K562 (cell line): ENCODE data around the gene ACHE. TPM values are rescaled to one million over a fixed set of nuclear protein-coding genes. Genes with fewer than 3 reads are reported as not detected.

Experiments
- CHD1 ChIP-seq: fragments of 200-600 bp; sonication (generic); IDR thresholded peaks from one replicate; pipeline ENCODE4 v1.6.1; 2012; ENCODE audit warnings: mild to moderate bottlenecking, moderate library complexity, low read length, inconsistent platforms
- CREB5 ChIP-seq: fragments of 250-450 bp; sonication (Bioruptor Pico); IDR thresholded peaks from 2 replicates; pipeline ENCODE4 v1.5.0; 2020; ENCODE audit warnings: mild to moderate bottlenecking
- GTF2A2 ChIP-seq: IDR thresholded peaks from 2 replicates; pipeline ENCODE4 v1.6.1; 2016; ENCODE audit warnings: mild to moderate bottlenecking, missing genetic modification characterization, missing compliant biosample characterization
- HSF4 ChIP-seq: fragments of 250-450 bp; sonication (Bioruptor Pico); IDR thresholded peaks from 2 replicates; pipeline ENCODE4 v2.1.2; 2022; ENCODE audit warnings: mild to moderate bottlenecking, moderate library complexity, borderline replicate concordance
- LARP7 ChIP-seq: fragments of 450-650 bp; IDR thresholded peaks from 2 replicates; pipeline ENCODE4 v1.6.1; 2016
- LCOR ChIP-seq: sonication (generic); formaldehyde crosslinking; IDR thresholded peaks from 2 replicates; pipeline ENCODE4 v1.8.0; 2022; ENCODE audit warnings: mild to moderate bottlenecking, missing genetic modification reagents
- MYC ChIP-seq, 2 experiments: fragments of 250-450 bp in 1 of 2; sonication (Bioruptor Pico) in 1 of 2; IDR thresholded peaks; 2 replicates each; pipeline versions ENCODE4 v1.5.1 to v1.6.1; 2012 to 2021; ENCODE audit warnings: low read depth in 2 of 2, borderline replicate concordance in 1 of 2, improper control_type of control experiment in 1 of 2, low read length in 1 of 2, mild to moderate bottlenecking in 1 of 2, moderate library complexity in 1 of 2
- NKRF ChIP-seq: fragments of 450-650 bp; IDR thresholded peaks from 2 replicates; pipeline ENCODE4 v1.6.1; 2016; ENCODE audit warnings: borderline replicate concordance
- PYGO2 ChIP-seq: fragments of 450-650 bp; IDR thresholded peaks from 2 replicates; pipeline ENCODE4 v1.6.1; 2016; ENCODE audit warnings: mild to moderate bottlenecking, missing genetic modification characterization, moderate library complexity, missing compliant biosample characterization
- RB1 ChIP-seq: fragments of 450-650 bp; IDR thresholded peaks from 2 replicates; pipeline ENCODE4 v1.6.1; 2017; ENCODE audit warnings: low read depth, mild to moderate bottlenecking
- RBM34 ChIP-seq: fragments of 200-400 bp; formaldehyde crosslinking; IDR thresholded peaks from 2 replicates; pipeline ENCODE4 v1.6.1; 2018; ENCODE audit warnings: low read length, borderline replicate concordance; ENCODE audit not compliant: insufficient read depth
- RFX1 ChIP-seq: fragments of 450-650 bp; IDR thresholded peaks from 2 replicates; pipeline ENCODE4 v1.6.1; 2016; ENCODE audit warnings: mild to moderate bottlenecking, moderate library complexity
- SP2 ChIP-seq: IDR thresholded peaks from 2 replicates; pipeline ENCODE4 v1.6.1; 2011; ENCODE audit warnings: mild to moderate bottlenecking, low read depth, low read length, moderate library complexity; ENCODE audit not compliant: poor library complexity, severe bottlenecking; ENCODE audit errors: extremely low read depth
- SRSF9 ChIP-seq: fragments of 200-400 bp; formaldehyde crosslinking; IDR thresholded peaks from 2 replicates; pipeline ENCODE4 v1.6.1; 2017; ENCODE audit warnings: low read depth, low read length, borderline replicate concordance
- TRIM24 ChIP-seq, 2 experiments: fragments of 450-650 bp; IDR thresholded peaks; 2 replicates each; pipeline ENCODE4 v1.6.1; 2016
- ZBTB1 ChIP-seq: sonication (generic); formaldehyde crosslinking; IDR thresholded peaks from 2 replicates; pipeline ENCODE4 v1.8.1; 2023; ENCODE audit warnings: missing genetic modification reagents, low read depth, mild to moderate bottlenecking, borderline replicate concordance
- ZNF253 ChIP-seq: fragments of 250-450 bp; sonication (Bioruptor Pico); conservative IDR thresholded peaks from 2 replicates; pipeline ENCODE4 v1.6.1; 2021; ENCODE audit warnings: mild to moderate bottlenecking
- ZNF512 ChIP-seq: IDR thresholded peaks from 2 replicates; pipeline ENCODE4 v1.6.1; 2016; ENCODE audit warnings: missing genetic modification characterization, missing compliant biosample characterization
- polyA plus RNA-seq, 8 experiments: library from polyadenylated mRNA; depleted of rRNA in 4 of 8; stranded (reverse) in 5 of 8; unstranded in 3 of 8; fragments of >200 nt; fragmentation: Nextera tagmentation in 2 of 8; fragmentation: Illumina TruSeq in 1 of 8; extraction: Ambion mirVana in 2 of 8; extraction: Trizol in 1 of 8; gene quantifications; 2 replicates each; pipeline versions ENCODE4 v1.2.1 to v1.2.3, GENCODE V29; 2011 to 2014; ENCODE audit warnings: inconsistent platforms in 1 of 8, missing spikeins in 1 of 8
- total RNA-seq, 7 experiments: library from RNA; depleted of rRNA in 6 of 7; stranded (reverse); fragments of >200 nt in 6 of 7; fragmentation: Illumina TruSeq in 2 of 7; extraction: Trizol in 2 of 7; gene quantifications; 2 replicates each; pipeline versions ENCODE4 v1.2.1 to v1.2.3, GENCODE V29; 2011 to 2021; ENCODE audit warnings: low replicate concordance in 1 of 7
- TF ChIP-seq, protein P1 (sequence below): fragments of 250-450 bp; sonication (Bioruptor Pico); IDR thresholded peaks from 2 replicates; pipeline ENCODE4 v1.5.1; 2021; ENCODE audit warnings: mild to moderate bottlenecking
- TF ChIP-seq, protein P2 (sequence below): fragments of 450-650 bp; IDR thresholded peaks from 2 replicates; pipeline ENCODE4 v1.7.0; 2016; ENCODE audit warnings: borderline replicate concordance

Gene ACHE
- total and polyA plus RNA-seq, 9 of the 15 experiments (the other 6 are each of a cell fraction or from before 2014, with no cell fraction given) = 0.04 to 8.8 (median 1.9) TPM

- no peak for TF ChIP-seq SRSF9
- no peak for TF ChIP-seq CREB5
- TF ChIP-seq LARP7 = peak; percentile 98
- no peak for TF ChIP-seq ZBTB1 (CRISPR knock-in tag)
- no peak for TF ChIP-seq ZNF253 (CRISPR knock-in tag)
- no peak for TF ChIP-seq MYC (IDR thresholded peaks at IDR 0.05; ENCODE audit: low read depth, low read length)
- no peak for TF ChIP-seq MYC (CRISPR knock-in tag; IDR thresholded peaks at IDR 0.05; ENCODE audit: borderline replicate concordance, low read depth)
- no peak for TF ChIP-seq SP2
- no peak for TF ChIP-seq RFX1
- peak; percentile 89 for TF ChIP-seq ZNF512
- TF ChIP-seq TRIM24 (IDR thresholded peaks at IDR 0.05) = peak in 1 of 2 experiments; percentile 56; a peak in 1 of 4 replicates
- TF ChIP-seq, protein P1, sequence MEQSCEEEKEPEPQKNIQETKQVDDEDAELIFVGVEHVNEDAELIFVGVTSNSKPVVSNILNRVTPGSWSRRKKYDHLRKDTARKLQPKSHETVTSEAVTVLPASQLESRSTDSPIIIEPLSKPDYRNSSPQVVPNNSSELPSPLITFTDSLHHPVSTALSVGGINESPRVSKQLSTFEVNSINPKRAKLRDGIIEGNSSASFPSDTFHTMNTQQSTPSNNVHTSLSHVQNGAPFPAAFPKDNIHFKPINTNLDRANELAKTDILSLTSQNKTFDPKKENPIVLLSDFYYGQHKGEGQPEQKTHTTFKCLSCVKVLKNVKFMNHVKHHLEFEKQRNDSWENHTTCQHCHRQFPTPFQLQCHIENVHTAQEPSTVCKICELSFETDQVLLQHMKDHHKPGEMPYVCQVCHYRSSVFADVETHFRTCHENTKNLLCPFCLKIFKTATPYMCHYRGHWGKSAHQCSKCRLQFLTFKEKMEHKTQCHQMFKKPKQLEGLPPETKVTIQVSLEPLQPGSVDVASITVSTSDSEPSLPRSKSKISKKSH (CRISPR knock-in tag) = no peak
- no peak for TF ChIP-seq RB1
- no peak for TF ChIP-seq RBM34
- TF ChIP-seq GTF2A2 (tag) = no peak
- TF ChIP-seq CHD1 = no peak
- no peak for TF ChIP-seq PYGO2 (tag)
- no peak for TF ChIP-seq HSF4 (CRISPR knock-in tag)
- no peak for TF ChIP-seq LCOR
- TF ChIP-seq, protein P2, sequence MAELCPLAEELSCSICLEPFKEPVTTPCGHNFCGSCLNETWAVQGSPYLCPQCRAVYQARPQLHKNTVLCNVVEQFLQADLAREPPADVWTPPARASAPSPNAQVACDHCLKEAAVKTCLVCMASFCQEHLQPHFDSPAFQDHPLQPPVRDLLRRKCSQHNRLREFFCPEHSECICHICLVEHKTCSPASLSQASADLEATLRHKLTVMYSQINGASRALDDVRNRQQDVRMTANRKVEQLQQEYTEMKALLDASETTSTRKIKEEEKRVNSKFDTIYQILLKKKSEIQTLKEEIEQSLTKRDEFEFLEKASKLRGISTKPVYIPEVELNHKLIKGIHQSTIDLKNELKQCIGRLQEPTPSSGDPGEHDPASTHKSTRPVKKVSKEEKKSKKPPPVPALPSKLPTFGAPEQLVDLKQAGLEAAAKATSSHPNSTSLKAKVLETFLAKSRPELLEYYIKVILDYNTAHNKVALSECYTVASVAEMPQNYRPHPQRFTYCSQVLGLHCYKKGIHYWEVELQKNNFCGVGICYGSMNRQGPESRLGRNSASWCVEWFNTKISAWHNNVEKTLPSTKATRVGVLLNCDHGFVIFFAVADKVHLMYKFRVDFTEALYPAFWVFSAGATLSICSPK = peak; percentile 96; the same call in 1 of the 2 replicates
- TF ChIP-seq NKRF = peak; percentile 79; the same call in 1 of the 2 replicates
These were observed 55.1 kb downstream of the ACHE start (continued) for GRCh38 chr7:100840470-100841100.
